Endothelial cell of umbilical vein (primary cell): ENCODE data around the gene KRTAP3-3. TPM values are rescaled to one million over a fixed set of nuclear protein-coding genes. Genes with fewer than 3 reads are reported as not detected.

Source experiments
- BruUV-seq: library from RNA; stranded (reverse); fragments of 400-500 nt; replicated peaks from 2 replicates; lab custom pipeline; 2021; lab: Mats Ljungman, UMichigan
- CTCF ChIA-PET: fragments of 300-600, 350-600 bp; sonication (Branson Sonifier 250); formaldehyde crosslinking; loops from one replicate; lab custom pipeline; 2021; ENCODE audit warnings: antibody characterized with exemption, inconsistent platforms; lab: Charles Lee
- POLR2A ChIA-PET: fragments of 300-600, 350-600 bp; sonication (Branson Sonifier 250); formaldehyde crosslinking; loops from one replicate; lab custom pipeline; 2021; ENCODE audit warnings: antibody characterized with exemption, inconsistent platforms; lab: Charles Lee
- DNase-seq: peaks from one replicate; pipeline ENCODE4 v3.0.0-alpha.2; 2011; ENCODE audit warnings: low read depth, low spot score
- FAIRE-seq: peaks from 2 replicates; lab custom pipeline; 2011; peaks lifted over from hg19 to GRCh38; lab: Jason Lieb, UNC
- H2AFZ ChIP-seq: 2 replicates; pipeline ENCODE4 v1.6.0; 2012; ENCODE audit warnings: low read depth, low read length, control low read depth, inconsistent platforms
- H3K27ac ChIP-seq: 2 replicates; pipeline ENCODE4 v1.5.1; 2011; ENCODE audit warnings: low read depth, mild to moderate bottlenecking, control low read depth, low read length, moderate library complexity; ENCODE audit not compliant: insufficient read depth
- H3K27me3 ChIP-seq, 2 experiments: 2 replicates each; pipeline versions ENCODE4 v1.6.0 to v1.6.1; 2011; ENCODE audit warnings: low read length in 2 of 2, mixed read lengths in 1 of 2; ENCODE audit not compliant: control insufficient read depth in 2 of 2, insufficient read depth in 2 of 2
- H3K36me3 ChIP-seq, 2 experiments: 2 replicates in 1 of 2; 3 replicates in 1 of 2; pipeline ENCODE4 v1.5.1; 2011; ENCODE audit warnings: low read length in 2 of 2, mild to moderate bottlenecking in 1 of 2, moderate library complexity in 1 of 2; ENCODE audit not compliant: control insufficient read depth in 2 of 2, insufficient read depth in 2 of 2; ENCODE audit errors: extremely low read depth in 1 of 2
- H3K4me1 ChIP-seq: 3 replicates; pipeline ENCODE4 v1.5.1; 2011; ENCODE audit warnings: mild to moderate bottlenecking, low read length; ENCODE audit not compliant: control insufficient read depth, insufficient read depth; ENCODE audit errors: extremely low read depth
- H3K4me2 ChIP-seq: 2 replicates; pipeline ENCODE4 v1.6.1; 2011; ENCODE audit warnings: low read length, control low read depth, mixed read lengths; ENCODE audit not compliant: insufficient read depth
- H3K4me3 ChIP-seq, 3 experiments: fragments of 200-600 bp in 1 of 3; sonication (generic), shearing (Covaris generic) in 1 of 3; replicated peaks in 1 of 3; 2 replicates each; pipeline ENCODE4 v1.5.1; 2011 to 2016; ENCODE audit warnings: control low read depth in 3 of 3, low read length in 3 of 3, mild to moderate bottlenecking in 2 of 3, inconsistent platforms in 1 of 3, low read depth in 1 of 3, moderate library complexity in 1 of 3; ENCODE audit not compliant: insufficient read depth in 1 of 3
- H3K79me2 ChIP-seq: 2 replicates; pipeline ENCODE4 v1.6.0; 2012; ENCODE audit warnings: low read length, inconsistent platforms; ENCODE audit not compliant: control insufficient read depth, insufficient read depth
- H3K9ac ChIP-seq: replicated peaks from 2 replicates; pipeline ENCODE3; 2011; ENCODE audit warnings: low read length, control low read depth; ENCODE audit not compliant: insufficient read depth; ENCODE audit errors: extremely low read depth
- H3K9me1 ChIP-seq: replicated peaks from 3 replicates; pipeline ENCODE4 v1.6.0; 2011; ENCODE audit warnings: mild to moderate bottlenecking, low read length; ENCODE audit not compliant: control insufficient read depth, insufficient read depth; ENCODE audit errors: extremely low read depth
- H3K9me3 ChIP-seq: replicated peaks from 2 replicates; pipeline ENCODE4 v1.5.1; 2012; ENCODE audit warnings: low read length, inconsistent platforms; ENCODE audit not compliant: control insufficient read depth, insufficient read depth
- H4K20me1 ChIP-seq: replicated peaks from 2 replicates; pipeline ENCODE3; 2011; ENCODE audit warnings: mild to moderate bottlenecking, low read length; ENCODE audit not compliant: control insufficient read depth, insufficient read depth; ENCODE audit errors: extremely low read depth
- EZH2 ChIP-seq: IDR thresholded peaks from 2 replicates; pipeline ENCODE4 v1.6.1; 2012; ENCODE audit warnings: borderline replicate concordance, low read depth, mild to moderate bottlenecking, moderate library complexity, low read length, inconsistent platforms; ENCODE audit not compliant: severe bottlenecking
- FOS ChIP-seq: IDR thresholded peaks from 2 replicates; pipeline ENCODE4 v1.6.1; 2011; ENCODE audit warnings: mild to moderate bottlenecking, low read length, moderate library complexity, borderline replicate concordance; ENCODE audit not compliant: insufficient read depth
- GATA2 ChIP-seq: IDR thresholded peaks from 2 replicates; pipeline ENCODE4 v1.7.0; 2011; ENCODE audit warnings: low read depth, mild to moderate bottlenecking, moderate library complexity, mixed read lengths, low read length; ENCODE audit not compliant: insufficient read length, insufficient read depth
- JUN ChIP-seq: IDR thresholded peaks from 2 replicates; pipeline ENCODE4 v1.6.1; 2011; ENCODE audit warnings: borderline replicate concordance, low read depth; ENCODE audit not compliant: insufficient read length, insufficient read depth
- MAX ChIP-seq: IDR thresholded peaks from 2 replicates; pipeline ENCODE4 v1.6.1; 2011; ENCODE audit not compliant: insufficient read depth, insufficient read length
- MYC ChIP-seq: IDR thresholded peaks from one replicate; pipeline ENCODE4 v1.6.1; 2011; ENCODE audit warnings: mild to moderate bottlenecking, low read depth, low read length
- POLR2A ChIP-seq: IDR thresholded peaks from 2 replicates; pipeline ENCODE4 v1.6.1; 2012; ENCODE audit warnings: low read depth, mild to moderate bottlenecking, control low read depth, low read length
- POLR2AphosphoS5 ChIP-seq: IDR thresholded peaks from 2 replicates; pipeline ENCODE4 v1.6.1; 2012; ENCODE audit warnings: low read depth, mild to moderate bottlenecking, control low read depth, low read length, moderate library complexity; ENCODE audit not compliant: insufficient read depth
- dilution Hi-C: fragments of 300-500 bp; cut with MboI; formaldehyde crosslinking; loops from one replicate; pipeline ENCODE4 v1.15.0; 2019; ENCODE audit warnings: low sequenced_read_pairs; ENCODE audit not compliant: extremely low pct_ligation_motif_present
- intact Hi-C: fragments of 100-400 bp; cut with micrococcal nuclease; formaldehyde crosslinking; loops from one replicate; pipeline ENCODE4 v1.10.0; 2022
- polyA plus RNA-seq, 4 experiments: library from polyadenylated mRNA; depleted of rRNA in 3 of 4; stranded (reverse) in 3 of 4; unstranded in 1 of 4; fragments of >200 nt; gene quantifications; 2 replicates each; pipeline versions ENCODE4 v1.2.1 to v1.2.3, GENCODE V29; 2011 to 2012; ENCODE audit warnings: missing spikeins in 1 of 4
- total RNA-seq: library from RNA; stranded (reverse); gene quantifications from 2 replicates; pipeline ENCODE4 v1.2.3, GENCODE V29; 2021
- TF ChIP-seq, protein P1 (sequence below), 2 donors: IDR thresholded peaks; 1 replicate in 1 of 2; 2 replicates in 1 of 2; pipeline ENCODE4 v1.5.1; 2011; ENCODE audit warnings: low read length in 2 of 2, mild to moderate bottlenecking in 2 of 2, moderate library complexity in 2 of 2, control low read depth in 1 of 2, inconsistent platforms in 1 of 2, low read depth in 1 of 2; ENCODE audit not compliant: insufficient read depth in 1 of 2; ENCODE audit errors: extremely low read depth in 1 of 2

Gene KRTAP3-3
- total and polyA plus RNA-seq, 2 donors (not counting 3 experiments of a cell fraction or from before 2014, with no cell fraction given) = not detected

DNA sequence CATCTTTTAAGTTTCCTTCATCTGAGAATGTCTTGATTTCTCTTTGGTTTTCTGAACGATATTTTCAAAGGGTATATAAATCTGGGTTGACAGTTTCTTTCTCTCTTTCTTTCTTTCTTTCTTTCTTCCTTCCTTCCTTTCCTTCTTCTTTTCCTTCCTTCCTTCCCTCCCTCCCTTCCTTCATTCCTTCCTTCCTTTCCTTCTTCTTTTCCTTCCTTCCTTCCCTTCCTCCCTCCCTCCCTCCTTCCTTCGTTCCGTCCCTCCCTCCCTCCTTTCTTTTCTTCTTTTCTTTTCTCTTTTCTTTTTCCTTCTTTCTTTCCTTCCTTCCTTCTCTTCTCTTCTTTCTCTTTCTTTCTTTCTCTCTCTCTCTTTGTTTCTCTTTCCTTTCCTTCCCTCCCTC, 19.6 kb downstream of the KRTAP3-3 start:
- Histone ChIP-seq H3K79me2 (no peaks in the 10 kb centered on the region), H3K27ac (no peak overlapping the region), H3K4me3 (no peak overlapping the region), H4K20me1 (no peaks in the 10 kb centered on the region), H3K9ac (no peak overlapping the region), H3K4me1 (no peaks in the 10 kb centered on the region), H3K27me3 (peaks cover 0 to 3% of the 10 kb centered on the region in 2 experiments), H2AFZ (no peak overlapping the region), H3K9me1 (no peaks in the 10 kb centered on the region), H3K4me2 (no peak overlapping the region), H3K36me3 (no peaks in the 10 kb centered on the region), H3K9me3 (no peaks in the 10 kb centered on the region)
- dilution Hi-C loops (no loop called here), intact Hi-C loops (no loop called here)
- CTCF ChIA-PET = no interaction called here
- POLR2A ChIA-PET = no interaction called here
- no TSS peak for BruUV-seq
- TF ChIP-seq EZH2 = no peak
- TF ChIP-seq, protein P1, sequence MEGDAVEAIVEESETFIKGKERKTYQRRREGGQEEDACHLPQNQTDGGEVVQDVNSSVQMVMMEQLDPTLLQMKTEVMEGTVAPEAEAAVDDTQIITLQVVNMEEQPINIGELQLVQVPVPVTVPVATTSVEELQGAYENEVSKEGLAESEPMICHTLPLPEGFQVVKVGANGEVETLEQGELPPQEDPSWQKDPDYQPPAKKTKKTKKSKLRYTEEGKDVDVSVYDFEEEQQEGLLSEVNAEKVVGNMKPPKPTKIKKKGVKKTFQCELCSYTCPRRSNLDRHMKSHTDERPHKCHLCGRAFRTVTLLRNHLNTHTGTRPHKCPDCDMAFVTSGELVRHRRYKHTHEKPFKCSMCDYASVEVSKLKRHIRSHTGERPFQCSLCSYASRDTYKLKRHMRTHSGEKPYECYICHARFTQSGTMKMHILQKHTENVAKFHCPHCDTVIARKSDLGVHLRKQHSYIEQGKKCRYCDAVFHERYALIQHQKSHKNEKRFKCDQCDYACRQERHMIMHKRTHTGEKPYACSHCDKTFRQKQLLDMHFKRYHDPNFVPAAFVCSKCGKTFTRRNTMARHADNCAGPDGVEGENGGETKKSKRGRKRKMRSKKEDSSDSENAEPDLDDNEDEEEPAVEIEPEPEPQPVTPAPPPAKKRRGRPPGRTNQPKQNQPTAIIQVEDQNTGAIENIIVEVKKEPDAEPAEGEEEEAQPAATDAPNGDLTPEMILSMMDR (IDR thresholded peaks at IDR 0.05; ENCODE audit: extremely low read depth in 1 of 2, insufficient read depth in 1 of 2, low read depth in 1 of 2, low read length in 2 of 2) = no peak
- DNase-seq (no peak), FAIRE-seq (no peak)

DNA sequence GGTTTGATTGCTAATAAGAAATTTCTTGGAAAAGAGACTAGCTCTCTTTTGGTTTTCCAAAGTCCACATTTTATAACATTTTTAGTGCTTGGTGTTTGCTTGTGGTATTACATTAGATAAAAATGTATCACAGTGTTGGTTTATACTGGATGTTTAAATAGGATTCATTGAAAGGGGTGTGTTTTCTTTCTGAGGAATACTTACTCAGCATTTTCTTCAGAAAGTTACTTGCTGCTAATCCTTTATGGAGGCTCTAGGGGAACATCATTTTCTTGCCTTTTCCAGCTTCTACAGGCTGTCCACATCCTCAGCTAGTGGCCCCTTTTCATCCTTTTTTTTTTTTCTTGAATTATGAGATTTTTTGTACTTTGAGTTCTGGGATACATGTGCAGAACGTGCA, 26.4 kb downstream of the KRTAP3-3 start:
- Histone ChIP-seq H3K9me3 (no peaks in the 10 kb centered on the region), H4K20me1 (no peaks in the 10 kb centered on the region), H3K4me3 (no peak overlapping the region), H3K4me2 (no peak overlapping the region), H3K9me1 (no peaks in the 10 kb centered on the region), H3K27ac (no peak overlapping the region), H2AFZ (no peak overlapping the region), H3K79me2 (no peaks in the 10 kb centered on the region), H3K36me3 (no peaks in the 10 kb centered on the region), H3K4me1 (no peaks in the 10 kb centered on the region), H3K9ac (no peak overlapping the region), H3K27me3 (no peaks in the 10 kb centered on the region)
- POLR2A ChIA-PET = no interaction called here
- no TSS peak for BruUV-seq
- FAIRE-seq (no peak), DNase-seq (no peak)
- CTCF ChIA-PET = no interaction called here
- TF ChIP-seq GATA2 (no peak), FOS (no peak), MAX (no peak), JUN (no peak), POLR2AphosphoS5 (no peak), MYC (no peak), POLR2A (no peak), EZH2 (no peak)
- TF ChIP-seq, protein P1 (IDR thresholded peaks at IDR 0.05; ENCODE audit: extremely low read depth in 1 of 2, insufficient read depth in 1 of 2, low read depth in 1 of 2, low read length in 2 of 2) = no peak
- dilution Hi-C loops = no loop called here
- intact Hi-C loops = no loop called here
